GM18526 (cell line): ENCODE data around the gene INTS6.

Source experiments
- POLR2A ChIP-seq: IDR thresholded peaks from 3 replicates; pipeline ENCODE4 v1.6.1; 2011; ENCODE audit not compliant: insufficient read length; ENCODE audit errors: extremely low read depth

The INTS6 gene

DNA sequence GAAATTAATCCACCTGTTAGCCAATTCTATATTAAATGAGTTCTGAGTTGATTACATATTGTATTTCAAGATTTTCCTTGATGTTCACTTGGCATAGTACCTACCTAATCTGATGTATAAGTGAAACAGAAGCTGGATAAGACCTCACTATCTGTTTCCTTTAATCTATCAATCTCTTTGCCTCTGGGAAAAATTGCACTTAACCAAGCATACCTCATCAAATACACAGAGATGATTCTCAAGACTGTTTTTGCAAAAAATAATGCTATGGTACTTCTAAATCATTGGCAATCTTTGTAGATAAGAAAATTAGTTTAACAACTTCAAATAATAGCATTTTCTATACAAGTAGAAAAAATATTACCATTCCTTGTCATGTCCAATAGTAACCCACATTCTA is 58.1 kb downstream of the INTS6 start:
- TF ChIP-seq POLR2A, result no peak

DNA sequence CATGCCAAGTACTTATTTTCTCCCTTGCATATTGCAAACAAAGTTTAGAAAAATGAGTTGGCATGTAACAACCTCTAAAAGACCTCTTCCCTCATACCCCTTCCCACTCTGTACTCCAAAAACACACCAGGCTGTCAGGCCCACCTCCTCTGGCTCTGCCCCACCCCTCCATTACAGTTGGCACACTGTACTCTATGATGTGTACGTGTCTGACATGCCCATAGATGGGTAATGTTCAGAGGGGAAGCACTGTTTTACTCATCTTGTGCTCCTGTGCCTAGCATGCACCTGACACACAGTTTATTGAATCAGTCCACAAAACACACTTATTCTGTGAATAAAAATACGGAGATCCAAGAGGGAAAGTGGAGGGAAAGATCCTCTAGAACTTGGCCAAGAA is 67.7 kb downstream of the INTS6 start:
- no peak for TF ChIP-seq POLR2A

GRCh38 chr13:51380269-51380668 is 72.6 kb downstream of the INTS6 start:
- no peak for TF ChIP-seq POLR2A

DNA sequence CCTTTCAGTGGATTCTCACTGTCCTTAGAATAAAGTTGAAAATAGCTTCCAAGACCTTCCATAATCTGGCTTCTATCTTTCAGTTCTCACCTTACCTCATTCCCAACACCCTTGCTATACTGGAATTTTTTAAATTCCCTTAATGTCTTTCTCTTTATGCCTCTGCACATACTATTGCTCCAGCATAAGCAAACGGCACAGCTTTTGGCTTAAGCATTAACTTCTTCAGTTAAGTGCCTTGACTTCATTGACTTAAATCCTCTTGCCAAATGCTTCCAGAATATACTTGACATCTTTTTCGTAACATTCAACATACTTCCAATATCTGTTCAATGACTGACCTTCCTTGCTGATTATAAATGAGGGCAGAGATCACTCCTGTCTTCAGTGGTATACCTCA is 79.4 kb downstream of the INTS6 start:
- no peak for TF ChIP-seq POLR2A

GRCh38 chr13:51371768-51372399 is 81.0 kb downstream of the INTS6 start:
- no peak for TF ChIP-seq POLR2A

GRCh38 chr13:51370811-51371210 is 82.0 kb downstream of the INTS6 start:
- TF ChIP-seq POLR2A, result no peak

- no peak for TF ChIP-seq POLR2A
Measured at GRCh38 chr13:51370116-51370515, 82.7 kb downstream of the INTS6 start.

GRCh38 chr13:51364404-51365008 is 88.3 kb downstream of the INTS6 start:
- TF ChIP-seq POLR2A, result no peak

DNA sequence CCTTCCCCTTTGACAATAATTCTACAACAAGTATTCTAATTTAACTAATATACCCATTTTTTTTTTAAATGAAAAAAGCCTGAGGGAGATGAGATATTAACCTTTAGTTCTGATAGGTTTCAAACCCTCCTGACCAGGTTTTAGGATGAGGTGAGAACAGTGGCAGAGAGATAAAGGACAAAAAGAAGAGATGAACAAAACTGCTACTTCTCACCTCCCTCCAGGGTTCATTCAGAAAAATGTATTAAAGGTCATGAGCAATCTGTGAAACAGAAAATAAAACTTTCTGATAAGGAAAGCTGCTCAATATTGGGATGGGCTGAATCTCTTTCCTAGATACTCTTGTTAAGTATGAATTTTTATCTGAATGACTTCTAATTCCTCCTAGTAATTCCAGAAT is 89.2 kb downstream of the INTS6 start:
- TF ChIP-seq POLR2A, result no peak

DNA sequence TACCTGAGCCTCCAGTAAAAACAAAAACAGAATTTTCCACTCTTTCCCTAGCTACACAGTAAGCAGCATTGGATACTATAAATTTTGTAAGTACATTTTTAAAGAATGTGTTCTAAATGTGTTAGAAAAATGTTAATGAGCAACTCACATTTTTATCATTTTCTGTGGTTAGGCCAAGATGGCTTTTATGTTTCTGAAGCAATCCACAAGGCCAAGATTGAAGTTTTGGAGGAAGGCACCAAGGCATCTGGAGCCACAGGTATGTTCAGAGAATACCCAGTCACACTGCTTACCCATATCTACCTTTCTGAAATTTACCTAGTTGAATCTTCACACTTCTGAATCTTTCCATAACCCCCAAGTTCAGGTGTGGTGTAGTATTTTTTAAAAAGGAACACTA is 91.7 kb downstream of the INTS6 start:
- no peak for TF ChIP-seq POLR2A

DNA sequence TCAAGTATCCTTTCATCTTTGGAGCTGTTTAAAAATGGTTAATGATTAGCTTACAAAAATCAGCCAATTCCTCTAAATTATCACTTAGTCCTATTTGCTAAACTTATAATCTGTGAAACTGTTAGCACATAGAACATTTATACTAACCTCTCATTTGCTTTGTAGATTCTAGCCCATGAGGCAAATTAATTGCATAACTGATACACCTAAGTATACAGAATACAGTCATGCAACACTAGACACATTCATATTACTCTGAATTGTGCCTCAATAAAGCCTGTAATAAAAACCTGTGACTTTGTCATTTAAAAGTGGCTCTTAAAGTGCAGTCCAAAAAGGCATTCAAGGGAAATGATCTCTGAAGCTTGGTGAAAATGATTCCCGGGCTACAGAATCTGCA is 92.3 kb downstream of the INTS6 start:
- TF ChIP-seq POLR2A, result no peak

DNA sequence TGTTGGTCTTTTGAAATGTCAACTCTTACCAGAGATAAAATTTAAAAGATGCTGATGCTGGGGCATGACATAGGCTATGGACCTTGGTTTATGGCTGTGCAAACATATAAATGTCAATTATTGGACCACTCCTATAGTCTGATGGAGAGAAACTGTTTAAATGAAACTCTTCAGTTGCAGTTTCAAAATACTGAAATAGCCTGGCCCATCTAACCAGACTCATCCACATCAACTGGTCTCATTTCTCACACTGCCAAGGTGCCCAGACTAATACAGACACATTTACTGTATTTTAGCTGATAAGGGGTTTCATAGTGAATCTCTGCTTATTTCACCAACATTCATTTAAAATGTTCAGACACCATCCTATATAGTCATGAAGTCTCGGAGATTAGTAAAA is 93.5 kb downstream of the INTS6 start:
- TF ChIP-seq POLR2A, result no peak

DNA sequence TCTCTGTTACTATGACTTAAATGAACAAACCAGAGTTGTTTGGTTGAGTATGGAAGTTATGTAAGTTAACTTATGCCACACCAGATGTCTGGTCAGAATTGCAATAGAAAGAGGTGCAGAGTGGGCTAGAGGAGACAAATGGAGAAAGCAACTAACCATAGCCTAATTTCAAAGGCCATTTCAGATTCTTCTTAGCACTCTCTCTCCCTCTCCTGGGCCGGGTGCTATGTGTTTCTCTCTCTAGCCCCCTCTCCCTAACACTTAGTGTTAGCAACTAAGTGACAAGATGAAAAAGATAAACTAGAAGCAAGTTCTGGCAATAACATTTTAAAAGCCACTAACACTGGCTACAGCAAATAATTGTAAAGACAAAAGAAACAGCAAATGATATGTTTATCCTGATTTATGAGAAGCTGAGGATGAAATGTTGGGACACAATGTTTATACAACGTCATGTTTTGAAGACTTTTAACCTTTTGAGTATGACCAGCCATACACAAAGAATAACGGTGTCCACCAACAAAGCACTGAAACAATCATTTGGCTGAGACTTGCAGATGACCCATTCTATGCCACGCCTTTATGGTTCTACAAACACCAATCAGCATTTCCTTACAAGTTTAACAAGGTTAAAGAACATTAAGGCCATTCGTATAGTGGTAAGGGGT is 94.8 kb downstream of the INTS6 start:
- no peak for TF ChIP-seq POLR2A

- TF ChIP-seq POLR2A, result no peak
Measured at GRCh38 chr13:51355217-51355616, 97.6 kb downstream of the INTS6 start.

GRCh38 chr13:51349016-51349415 is 103.8 kb downstream of the INTS6 start:
- TF ChIP-seq POLR2A, result no peak

DNA sequence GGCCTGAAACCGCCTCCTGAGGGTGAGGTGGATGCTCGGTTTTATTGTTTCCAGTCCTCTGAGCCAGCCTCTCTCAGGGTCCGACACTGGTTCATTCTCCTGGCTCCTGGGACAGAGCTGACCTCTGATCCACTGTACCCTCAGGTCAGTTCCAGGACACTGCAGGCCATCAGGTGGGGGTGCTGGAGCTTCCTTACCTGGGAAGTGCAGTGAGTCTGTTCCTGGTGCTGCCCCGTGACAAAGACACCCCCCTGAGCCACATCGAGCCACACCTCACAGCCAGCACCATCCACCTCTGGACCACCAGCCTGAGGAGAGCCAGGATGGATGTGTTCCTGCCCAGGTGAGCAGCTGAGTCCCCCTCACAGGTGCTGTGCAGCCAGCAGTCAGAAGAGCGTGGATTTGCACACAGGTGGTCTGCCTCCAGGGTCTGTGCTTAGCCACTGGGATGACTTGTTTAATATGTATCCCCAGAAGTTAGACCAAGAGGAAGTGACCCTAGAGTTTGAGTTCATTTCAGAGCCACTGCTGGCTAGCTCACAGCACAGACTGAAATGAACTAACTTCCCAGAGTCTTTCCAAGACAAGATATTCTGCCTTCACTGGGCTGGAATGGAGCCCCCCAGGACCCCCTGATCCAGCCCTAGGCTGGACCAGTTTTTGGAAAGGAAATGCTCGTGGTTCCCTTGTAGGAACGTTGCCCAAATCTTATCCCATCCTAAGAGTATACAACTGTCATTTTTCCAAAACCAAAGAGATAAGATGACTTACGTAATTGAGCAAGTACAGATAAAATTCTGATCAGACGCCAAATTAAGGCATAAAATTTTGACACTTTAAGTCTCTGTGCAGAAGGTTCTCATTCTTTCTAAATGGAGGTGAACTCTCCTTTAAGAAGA is 104.5 kb downstream of the INTS6 start:
- no peak for TF ChIP-seq POLR2A
